GM23338 (cell line): ENCODE measurements around the gene CCDC200. TPM values are rescaled to one million over a fixed set of nuclear protein-coding genes. Genes with fewer than 3 reads are reported as not detected.
"Not testable (repeated sequence)": the region's sequence is repeated elsewhere in the genome, so short reads cannot be mapped to it uniquely, and the experiment has no call there.

Source experiments
- ATAC-seq: fragments of 200-7000 bp; cut with Tn5 transposase; 3 replicates; pipeline ENCODE4 v1.9.1; 2020
- DNase-seq: peaks from one replicate; pipeline ENCODE4 v3.0.0-alpha.2; 2015; ENCODE audit warnings: low spot score
- H2AFZ ChIP-seq: fragments of 200-600 bp; sonication (generic); 2 replicates; pipeline ENCODE4 v1.8.0; 2016; ENCODE audit warnings: antibody characterized with exemption, mild to moderate bottlenecking, moderate library complexity
- H3F3A ChIP-seq: fragments of 200-600 bp; sonication (generic); replicated peaks from 2 replicates; pipeline ENCODE4 v1.8.0; 2017; ENCODE audit warnings: antibody characterized with exemption, mixed run types, low read depth
- H3K27ac ChIP-seq: fragments of 200-600 bp; sonication (generic); 2 replicates; pipeline ENCODE4 v1.6.1; 2016; ENCODE audit warnings: low read depth
- H3K27me3 ChIP-seq: fragments of 200-600 bp; sonication (generic); 2 replicates; pipeline ENCODE4 v1.8.0; 2016; ENCODE audit warnings: mild to moderate bottlenecking, mixed run types, moderate library complexity; ENCODE audit not compliant: insufficient read depth
- H3K36me3 ChIP-seq: fragments of 200-600 bp; sonication (generic); 2 replicates; pipeline ENCODE4 v1.8.0; 2016; ENCODE audit warnings: mild to moderate bottlenecking; ENCODE audit not compliant: insufficient read depth
- H3K4me1 ChIP-seq: fragments of 200-600 bp; sonication (generic); 2 replicates; pipeline ENCODE4 v1.8.0; 2016; ENCODE audit warnings: mild to moderate bottlenecking, moderate library complexity; ENCODE audit not compliant: insufficient read depth
- H3K4me2 ChIP-seq: fragments of 200-600 bp; sonication (generic); 2 replicates; pipeline ENCODE4 v1.7.1; 2017; ENCODE audit warnings: mixed run types
- H3K4me3 ChIP-seq: fragments of 200-600 bp; sonication (generic); 2 replicates; pipeline ENCODE4 v1.6.1; 2016; ENCODE audit warnings: mixed run types
- H3K79me2 ChIP-seq: fragments of 200-600 bp; sonication (generic); replicated peaks from 2 replicates; pipeline ENCODE4 v1.8.0; 2017; ENCODE audit warnings: mild to moderate bottlenecking; ENCODE audit not compliant: insufficient read depth
- H3K9me2 ChIP-seq: fragments of 200-600 bp; sonication (generic); 2 replicates; pipeline ENCODE4 v1.8.0; 2017; ENCODE audit not compliant: insufficient read depth
- H4K20me1 ChIP-seq: fragments of 200-600 bp; sonication (generic); replicated peaks from 2 replicates; pipeline ENCODE4 v1.8.0; 2017; ENCODE audit warnings: mild to moderate bottlenecking; ENCODE audit not compliant: insufficient read depth
- H3K27ac Mint-ChIP-seq: 2 replicates; pipeline ENCODE4 v1.8.0; 2020; ENCODE audit warnings: inconsistent platforms, mild to moderate bottlenecking, moderate library complexity, mixed read lengths
- H3K27me3 Mint-ChIP-seq: 3 replicates; pipeline ENCODE4 v1.8.0; 2022; ENCODE audit warnings: low read depth, mild to moderate bottlenecking, moderate library complexity, mixed read lengths, inconsistent platforms; ENCODE audit not compliant: insufficient read depth, poor library complexity
- H3K36me3 Mint-ChIP-seq: 3 replicates; pipeline ENCODE4 v1.8.0; 2021; ENCODE audit warnings: low read depth, mild to moderate bottlenecking, inconsistent platforms, moderate library complexity, mixed read lengths
- H3K4me1 Mint-ChIP-seq: 3 replicates; pipeline ENCODE4 v1.8.0; 2020; ENCODE audit warnings: mild to moderate bottlenecking, inconsistent platforms, mixed read lengths
- H3K4me3 Mint-ChIP-seq: 3 replicates; pipeline ENCODE4 v1.8.0; 2021; ENCODE audit warnings: moderate library complexity, mild to moderate bottlenecking, inconsistent platforms, mixed read lengths
- H3K9me3 Mint-ChIP-seq: 3 replicates; pipeline ENCODE4 v1.8.0; 2020; ENCODE audit warnings: moderate library complexity, mild to moderate bottlenecking, inconsistent platforms, mixed read lengths
- CREB1 ChIP-seq: fragments of 250-450 bp; sonication (Bioruptor Pico); IDR thresholded peaks from 2 replicates; pipeline ENCODE4 v1.5.0; 2020; ENCODE audit warnings: low read depth, mild to moderate bottlenecking, moderate library complexity
- JUNB ChIP-seq: IDR thresholded peaks from one replicate; pipeline ENCODE4 v1.6.1; 2016; ENCODE audit warnings: antibody characterized with exemption; ENCODE audit not compliant: unreplicated experiment
- POLR2AphosphoS5 ChIP-seq: IDR thresholded peaks from 2 replicates; pipeline ENCODE4 v1.6.1; 2016; ENCODE audit warnings: antibody characterized with exemption, low read depth
- ZNF331 ChIP-seq: fragments of 250-450 bp; sonication (Bioruptor Pico); IDR thresholded peaks from 2 replicates; pipeline ENCODE4 v1.5.0; 2020; ENCODE audit warnings: low read depth, mild to moderate bottlenecking, moderate library complexity
- polyA plus RNA-seq: library from polyadenylated mRNA; unstranded; fragments of >200 nt; fragmentation: Nextera tagmentation; extraction: Ambion mirVana; gene quantifications from 2 replicates; pipeline ENCODE4 v1.2.1, GENCODE V29; 2016
- total RNA-seq: library from RNA; depleted of rRNA; stranded (reverse); fragments of >200 nt; shearing (Covaris generic); gene quantifications from 2 replicates; pipeline ENCODE4 v1.2.3, GENCODE V29; 2014
- TF ChIP-seq, protein P1 (sequence below): fragments of 250-450 bp; sonication (Bioruptor Pico); IDR thresholded peaks from 2 replicates; pipeline ENCODE4 v1.5.0; 2020; ENCODE audit warnings: mild to moderate bottlenecking, moderate library complexity

CCDC200 gene
- total and polyA plus RNA-seq, 2 experiments from 2014 or later = not detected

DNA sequence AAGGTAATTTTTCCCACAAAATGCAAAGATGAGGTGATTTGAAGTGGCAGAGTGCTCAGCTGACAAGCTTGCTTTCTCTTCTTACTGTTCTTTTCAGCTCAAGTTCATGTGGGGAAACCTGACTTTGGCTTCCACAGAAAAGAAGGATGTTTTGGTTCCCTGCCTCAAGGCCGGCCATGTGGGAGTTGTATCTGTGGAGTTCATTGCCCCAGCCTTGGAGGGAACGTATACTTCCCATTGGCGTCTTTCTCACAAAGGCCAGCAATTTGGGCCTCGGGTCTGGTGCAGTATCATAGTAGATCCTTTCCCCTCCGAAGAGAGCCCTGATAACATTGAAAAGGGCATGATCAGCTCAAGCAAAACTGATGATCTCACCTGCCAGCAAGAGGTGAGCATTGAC is 35.2 kb downstream of the CCDC200 start (continued):
- TF ChIP-seq, protein P1, sequence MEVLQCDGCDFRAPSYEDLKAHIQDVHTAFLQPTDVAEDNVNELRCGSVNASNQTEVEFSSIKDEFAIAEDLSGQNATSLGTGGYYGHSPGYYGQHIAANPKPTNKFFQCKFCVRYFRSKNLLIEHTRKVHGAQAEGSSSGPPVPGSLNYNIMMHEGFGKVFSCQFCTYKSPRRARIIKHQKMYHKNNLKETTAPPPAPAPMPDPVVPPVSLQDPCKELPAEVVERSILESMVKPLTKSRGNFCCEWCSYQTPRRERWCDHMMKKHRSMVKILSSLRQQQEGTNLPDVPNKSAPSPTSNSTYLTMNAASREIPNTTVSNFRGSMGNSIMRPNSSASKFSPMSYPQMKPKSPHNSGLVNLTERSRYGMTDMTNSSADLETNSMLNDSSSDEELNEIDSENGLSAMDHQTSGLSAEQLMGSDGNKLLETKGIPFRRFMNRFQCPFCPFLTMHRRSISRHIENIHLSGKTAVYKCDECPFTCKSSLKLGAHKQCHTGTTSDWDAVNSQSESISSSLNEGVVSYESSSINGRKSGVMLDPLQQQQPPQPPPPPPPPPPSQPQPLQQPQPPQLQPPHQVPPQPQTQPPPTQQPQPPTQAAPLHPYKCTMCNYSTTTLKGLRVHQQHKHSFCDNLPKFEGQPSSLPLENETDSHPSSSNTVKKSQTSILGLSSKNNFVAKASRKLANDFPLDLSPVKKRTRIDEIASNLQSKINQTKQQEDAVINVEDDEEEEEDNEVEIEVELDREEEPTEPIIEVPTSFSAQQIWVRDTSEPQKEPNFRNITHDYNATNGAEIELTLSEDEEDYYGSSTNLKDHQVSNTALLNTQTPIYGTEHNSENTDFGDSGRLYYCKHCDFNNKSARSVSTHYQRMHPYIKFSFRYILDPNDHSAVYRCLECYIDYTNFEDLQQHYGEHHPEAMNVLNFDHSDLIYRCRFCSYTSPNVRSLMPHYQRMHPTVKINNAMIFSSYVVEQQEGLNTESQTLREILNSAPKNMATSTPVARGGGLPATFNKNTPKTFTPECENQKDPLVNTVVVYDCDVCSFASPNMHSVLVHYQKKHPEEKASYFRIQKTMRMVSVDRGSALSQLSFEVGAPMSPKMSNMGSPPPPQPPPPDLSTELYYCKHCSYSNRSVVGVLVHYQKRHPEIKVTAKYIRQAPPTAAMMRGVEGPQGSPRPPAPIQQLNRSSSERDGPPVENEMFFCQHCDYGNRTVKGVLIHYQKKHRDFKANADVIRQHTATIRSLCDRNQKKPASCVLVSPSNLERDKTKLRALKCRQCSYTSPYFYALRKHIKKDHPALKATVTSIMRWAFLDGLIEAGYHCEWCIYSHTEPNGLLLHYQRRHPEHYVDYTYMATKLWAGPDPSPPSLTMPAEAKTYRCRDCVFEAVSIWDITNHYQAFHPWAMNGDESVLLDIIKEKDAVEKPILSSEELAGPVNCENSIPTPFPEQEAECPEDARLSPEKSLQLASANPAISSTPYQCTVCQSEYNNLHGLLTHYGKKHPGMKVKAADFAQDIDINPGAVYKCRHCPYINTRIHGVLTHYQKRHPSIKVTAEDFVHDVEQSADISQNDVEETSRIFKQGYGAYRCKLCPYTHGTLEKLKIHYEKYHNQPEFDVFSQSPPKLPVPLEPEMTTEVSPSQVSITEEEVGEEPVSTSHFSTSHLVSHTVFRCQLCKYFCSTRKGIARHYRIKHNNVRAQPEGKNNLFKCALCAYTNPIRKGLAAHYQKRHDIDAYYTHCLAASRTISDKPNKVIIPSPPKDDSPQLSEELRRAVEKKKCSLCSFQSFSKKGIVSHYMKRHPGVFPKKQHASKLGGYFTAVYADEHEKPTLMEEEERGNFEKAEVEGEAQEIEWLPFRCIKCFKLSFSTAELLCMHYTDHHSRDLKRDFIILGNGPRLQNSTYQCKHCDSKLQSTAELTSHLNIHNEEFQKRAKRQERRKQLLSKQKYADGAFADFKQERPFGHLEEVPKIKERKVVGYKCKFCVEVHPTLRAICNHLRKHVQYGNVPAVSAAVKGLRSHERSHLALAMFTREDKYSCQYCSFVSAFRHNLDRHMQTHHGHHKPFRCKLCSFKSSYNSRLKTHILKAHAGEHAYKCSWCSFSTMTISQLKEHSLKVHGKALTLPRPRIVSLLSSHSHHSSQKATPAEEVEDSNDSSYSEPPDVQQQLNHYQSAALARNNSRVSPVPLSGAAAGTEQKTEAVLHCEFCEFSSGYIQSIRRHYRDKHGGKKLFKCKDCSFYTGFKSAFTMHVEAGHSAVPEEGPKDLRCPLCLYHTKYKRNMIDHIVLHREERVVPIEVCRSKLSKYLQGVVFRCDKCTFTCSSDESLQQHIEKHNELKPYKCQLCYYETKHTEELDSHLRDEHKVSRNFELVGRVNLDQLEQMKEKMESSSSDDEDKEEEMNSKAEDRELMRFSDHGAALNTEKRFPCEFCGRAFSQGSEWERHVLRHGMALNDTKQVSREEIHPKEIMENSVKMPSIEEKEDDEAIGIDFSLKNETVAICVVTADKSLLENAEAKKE = no peak
- TF ChIP-seq JUNB (no peak), POLR2AphosphoS5 (no peak), ZNF331 (CRISPR knock-in tag) (no peak)

- H3K4me3 Mint-ChIP-seq = not testable (repeated sequence)
- peaks cover 30% of the 10 kb centered on the region for H3K36me3 ChIP-seq
Observed at GRCh38 chr17:43186656-43187055, 41.8 kb downstream of the CCDC200 start.

GRCh38 chr17:43183921-43184320 is 44.5 kb downstream of the CCDC200 start:
- Mint-ChIP-seq H3K36me3 (peaks cover 18% of the 10 kb centered on the region), H3K4me1 (no peaks in the 10 kb centered on the region), H3K9me3 (no peaks in the 10 kb centered on the region), H3K4me3 (no peak overlapping the region), H3K27ac (no peak overlapping the region), H3K27me3 (peaks cover 5% of the 10 kb centered on the region)
- H2AFZ ChIP-seq = no peak overlapping the region
- H3K79me2 ChIP-seq = no peaks in the 10 kb centered on the region
- H3K27ac ChIP-seq = no peak overlapping the region
- no peaks in the 10 kb centered on the region for H3K27me3 ChIP-seq
- DNase-seq (no peak), ATAC-seq (no peak)
- H3K36me3 ChIP-seq = peaks cover 11% of the 10 kb centered on the region; the same call in 1 of the 2 replicates
- no peaks in the 10 kb centered on the region for H3F3A ChIP-seq
- H3K9me2 ChIP-seq = no peaks in the 10 kb centered on the region
- H3K4me2 ChIP-seq = no peak overlapping the region
- H3K4me1 ChIP-seq = no peaks in the 10 kb centered on the region
- H3K4me3 ChIP-seq = no peak overlapping the region
- no peaks in the 10 kb centered on the region for H4K20me1 ChIP-seq
- TF ChIP-seq CREB1 (no peak), POLR2AphosphoS5 (no peak)
- TF ChIP-seq, protein P1 = no peak

More at GRCh38 chr17:43186656-43187055, 41.8 kb downstream of the CCDC200 start:
- H4K20me1 ChIP-seq, H2AFZ ChIP-seq, H3K4me3 ChIP-seq, ATAC-seq, H3K4me1 ChIP-seq, H3F3A ChIP-seq, H3K9me2 ChIP-seq, H3K27ac Mint-ChIP-seq, H3K4me1 Mint-ChIP-seq, H3K79me2 ChIP-seq, DNase-seq, H3K9me3 Mint-ChIP-seq, H3K27ac ChIP-seq, H3K27me3 ChIP-seq, H3K27me3 Mint-ChIP-seq, H3K4me2 ChIP-seq: not testable (repeated sequence)
- peaks cover 32% of the 10 kb centered on the region for H3K36me3 Mint-ChIP-seq
